ENCODE measurements around the gene SPATS2L.

The SPATS2L gene

GRCh38 chr2:200348897-200349563 lies 42.5 kb downstream of the SPATS2L start:
- DNase-seq (ENCODE audit: low read depth, low spot score), result no peak

GRCh38 chr2:200349868-200350267 lies 43.4 kb downstream of the SPATS2L start:
- DNase-seq (ENCODE audit: low read depth, low spot score), result no peak

- no peak for DNase-seq (ENCODE audit: low read depth, low spot score)
These were observed 44.4 kb downstream of the SPATS2L start for GRCh38 chr2:200350850-200351285.

- DNase-seq (ENCODE audit: low read depth, low spot score), result no peak
These were observed 45.3 kb downstream of the SPATS2L start for GRCh38 chr2:200351815-200352214.

GRCh38 chr2:200352636-200353035 lies 46.1 kb downstream of the SPATS2L start:
- peak; percentile 37 for DNase-seq (ENCODE audit: low read depth, low spot score)

- DNase-seq (ENCODE audit: low read depth, low spot score), result no peak
These were observed 46.6 kb downstream of the SPATS2L start for GRCh38 chr2:200353120-200353519.

- DNase-seq (ENCODE audit: low read depth, low spot score), result no peak
These were observed 47.4 kb downstream of the SPATS2L start for GRCh38 chr2:200353874-200354273.

- no peak for DNase-seq (ENCODE audit: low read depth, low spot score)
These were observed 48.6 kb downstream of the SPATS2L start for GRCh38 chr2:200354833-200355751.

- no peak for DNase-seq (ENCODE audit: low read depth, low spot score)
These were observed 49.8 kb downstream of the SPATS2L start for GRCh38 chr2:200356321-200356720.

GRCh38 chr2:200356857-200357384 lies 50.4 kb downstream of the SPATS2L start:
- peak; percentile 50 for DNase-seq (ENCODE audit: low read depth, low spot score)

- no peak for DNase-seq (ENCODE audit: low read depth, low spot score)
These were observed 51.4 kb downstream of the SPATS2L start for GRCh38 chr2:200357845-200358244.

GRCh38 chr2:200359552-200359951 lies 53.1 kb downstream of the SPATS2L start:
- DNase-seq (ENCODE audit: low read depth, low spot score), result no peak

- DNase-seq (ENCODE audit: low read depth, low spot score), result no peak
These were observed 53.9 kb downstream of the SPATS2L start for GRCh38 chr2:200360364-200360763.

GRCh38 chr2:200362202-200362917 lies 55.9 kb downstream of the SPATS2L start:
- no peak for DNase-seq (ENCODE audit: low read depth, low spot score)

- no peak for DNase-seq (ENCODE audit: low read depth, low spot score)
These were observed 56.8 kb downstream of the SPATS2L start for GRCh38 chr2:200363279-200363678.

- no peak for DNase-seq (ENCODE audit: low read depth, low spot score)
These were observed 57.6 kb downstream of the SPATS2L start for GRCh38 chr2:200364142-200364541.

- no peak for DNase-seq (ENCODE audit: low read depth, low spot score)
These were observed 58.1 kb downstream of the SPATS2L start for GRCh38 chr2:200364620-200365019.

GRCh38 chr2:200365209-200365608 lies 58.7 kb downstream of the SPATS2L start:
- no peak for DNase-seq (ENCODE audit: low read depth, low spot score)

GRCh38 chr2:200367155-200367554 lies 60.7 kb downstream of the SPATS2L start:
- DNase-seq (ENCODE audit: low read depth, low spot score), result no peak

GRCh38 chr2:200369886-200370285 lies 63.4 kb downstream of the SPATS2L start:
- DNase-seq (ENCODE audit: low read depth, low spot score), result no peak

- no peak for DNase-seq (ENCODE audit: low read depth, low spot score)
These were observed 66.7 kb downstream of the SPATS2L start for GRCh38 chr2:200373231-200373630.

- no peak for DNase-seq (ENCODE audit: low read depth, low spot score)
These were observed 67.5 kb downstream of the SPATS2L start for GRCh38 chr2:200373973-200374416.
